GM12892 (cell line): Measurements from ENCODE around the gene NDUFAF4.
"Not testable (repeated sequence)": the region's sequence is repeated elsewhere in the genome, so short reads cannot be mapped to it uniquely, and the experiment has no call there.

Source experiments
- DNase-seq: peaks from one replicate; pipeline ENCODE4 v3.0.0; 2011; ENCODE audit not compliant: insufficient read length
- FAIRE-seq: peaks from 2 replicates; lab custom pipeline; 2011; peaks lifted over from hg19 to GRCh38; lab: Jason Lieb, UNC
- POLR2A ChIP-seq: IDR thresholded peaks from 2 replicates; pipeline ENCODE4 v1.6.1; 2011; ENCODE audit warnings: low read depth, low read length, control low read depth
- POLR2AphosphoS5 ChIP-seq: IDR thresholded peaks from 2 replicates; pipeline ENCODE4 v1.6.1; 2011; ENCODE audit warnings: low read depth, low read length, control low read depth
- TAF1 ChIP-seq: IDR thresholded peaks from 2 replicates; pipeline ENCODE4 v1.6.1; 2011; ENCODE audit warnings: low read depth, mild to moderate bottlenecking, control low read depth, low read length, borderline replicate concordance

The NDUFAF4 gene

DNA sequence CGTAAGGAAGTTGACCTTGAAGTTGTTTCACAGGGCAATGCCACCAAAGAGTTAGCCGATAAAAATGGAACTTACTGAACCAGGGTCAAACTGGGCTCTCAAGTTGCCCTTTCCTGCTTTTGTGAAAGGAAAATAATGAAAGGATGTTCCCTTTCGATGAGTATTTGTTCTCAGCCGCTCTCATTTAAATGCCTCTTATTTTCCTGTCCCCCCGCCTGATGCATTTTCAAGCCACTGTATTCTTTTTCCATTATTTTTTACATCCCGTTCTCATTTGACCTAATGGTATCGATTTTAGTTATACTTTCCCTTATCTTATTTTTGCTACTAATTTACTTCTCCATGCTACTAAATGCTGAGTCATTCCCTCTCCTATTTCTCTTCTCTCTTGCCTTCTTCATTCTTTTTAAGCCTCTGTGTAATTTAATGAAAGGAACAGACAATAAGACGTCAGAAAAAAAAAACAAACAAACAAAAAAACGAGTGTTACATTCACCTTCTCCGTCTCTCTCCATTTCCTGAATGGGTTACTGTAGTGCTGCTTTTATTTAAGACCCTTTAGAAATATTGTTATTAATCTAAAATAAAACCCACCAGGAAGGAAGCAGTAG, 655 bp upstream of the NDUFAF4 start:
- FAIRE-seq (no peak), DNase-seq (no peak)
- TF ChIP-seq TAF1 (no peak), POLR2AphosphoS5 (no peak), POLR2A (no peak)

DNA sequence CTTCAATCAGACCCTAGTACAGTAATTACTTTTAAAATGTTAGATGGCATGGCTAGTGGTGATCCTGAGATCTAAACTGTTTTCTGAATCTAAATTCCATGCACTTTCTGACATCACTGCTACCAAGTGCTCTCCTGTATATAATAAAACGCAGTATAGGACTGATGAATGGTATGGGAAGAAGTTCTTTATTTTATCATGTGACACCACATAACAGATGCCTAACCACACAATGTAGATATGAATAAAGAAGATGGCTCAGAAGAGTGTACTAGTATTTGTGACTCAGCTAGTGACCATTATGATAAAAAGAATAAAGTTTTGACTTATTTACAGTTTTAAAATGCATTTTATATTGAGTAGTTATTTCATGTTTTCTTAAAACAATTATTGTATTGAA, 8.5 kb downstream of the NDUFAF4 start:
- DNase-seq (no peak), FAIRE-seq (no peak)
- TF ChIP-seq TAF1 = no peak
- TF ChIP-seq POLR2AphosphoS5 = no peak
- TF ChIP-seq POLR2A = no peak

DNA sequence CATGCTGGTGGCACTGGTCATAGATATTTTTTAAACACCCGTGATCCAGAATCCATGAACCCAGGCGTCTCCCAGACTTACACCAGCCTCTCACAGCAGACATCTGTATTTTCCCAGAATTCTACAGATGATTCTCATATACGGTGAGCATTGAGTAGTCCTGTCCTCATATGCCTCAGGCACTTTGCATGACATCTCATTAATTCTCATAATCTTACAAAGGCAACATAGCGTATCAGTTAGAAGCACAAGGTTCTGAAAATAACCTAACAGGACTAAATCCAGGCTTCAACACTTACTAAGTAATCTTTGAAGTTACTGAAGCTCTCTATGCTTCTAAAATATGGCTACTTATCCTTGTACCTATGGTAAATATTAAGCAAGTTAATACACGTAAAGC, 8.9 kb downstream of the NDUFAF4 start:
- DNase-seq (no peak), FAIRE-seq (no peak)
- TF ChIP-seq POLR2A (no peak), TAF1 (no peak), POLR2AphosphoS5 (no peak)

DNA sequence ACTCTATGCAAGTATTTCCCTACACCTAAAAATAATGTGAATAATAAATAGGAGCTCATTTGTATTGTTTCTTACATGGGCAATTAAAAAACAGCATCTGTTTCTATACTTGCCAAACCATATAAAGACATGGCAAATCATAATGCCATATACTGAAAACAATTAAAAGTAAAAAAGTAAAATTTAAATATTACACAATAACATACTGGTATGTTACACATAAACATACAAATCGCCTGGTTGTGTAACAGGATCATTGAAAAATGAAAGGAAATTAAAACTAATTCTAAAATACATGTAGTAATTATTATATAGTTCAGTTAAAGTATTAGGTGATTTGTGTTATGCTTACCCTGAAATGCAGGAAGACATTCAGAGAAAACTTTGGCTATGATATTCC, 11.2 kb downstream of the NDUFAF4 start:
- DNase-seq = no peak
- no peak for TF ChIP-seq POLR2A
- TF ChIP-seq POLR2AphosphoS5 = no peak
- no peak for TF ChIP-seq TAF1
- FAIRE-seq = no peak

DNA sequence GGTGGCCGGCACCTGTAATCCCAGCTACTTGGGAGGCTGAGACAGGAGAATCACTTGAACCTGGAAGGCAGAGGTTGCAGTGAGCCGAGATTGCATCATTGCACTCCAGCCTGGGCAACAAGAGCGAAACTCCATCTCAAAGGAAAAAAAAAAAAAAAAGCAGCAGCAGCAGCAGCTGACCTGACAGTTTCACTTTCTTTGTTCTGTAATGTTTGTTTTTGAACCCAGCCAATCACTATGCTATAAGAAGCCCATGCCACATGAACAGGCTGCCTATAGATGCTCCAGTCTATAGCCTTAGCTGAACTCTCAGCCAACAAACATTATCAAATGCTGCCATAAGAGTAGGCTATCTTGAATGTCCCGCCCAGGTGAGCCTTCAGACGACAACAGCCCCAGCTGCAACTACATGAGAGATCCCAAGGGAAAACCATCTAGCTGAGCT, 12.5 kb downstream of the NDUFAF4 start:
- not testable (repeated sequence) for DNase-seq

DNA sequence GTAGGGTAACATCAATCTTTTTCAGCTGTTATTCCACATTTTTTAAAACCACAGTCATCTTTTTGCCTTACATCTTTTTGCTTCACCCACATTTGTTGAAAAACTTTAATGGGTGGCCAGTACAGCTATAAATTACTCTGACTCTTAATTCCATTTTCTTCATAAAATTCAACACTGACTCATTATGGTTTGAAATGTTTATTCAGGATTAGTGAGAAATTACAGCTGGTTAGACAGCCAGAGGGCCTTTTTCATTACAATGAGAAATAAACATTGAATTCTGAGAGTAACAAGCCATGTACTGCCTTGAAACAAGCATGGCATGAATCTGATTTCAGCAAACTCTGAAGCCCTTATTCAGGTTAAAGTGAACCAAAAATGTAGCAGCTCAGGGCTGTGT, 19.5 kb downstream of the NDUFAF4 start:
- no peak for DNase-seq
- TF ChIP-seq TAF1 = no peak
- no peak for TF ChIP-seq POLR2A
- TF ChIP-seq POLR2AphosphoS5 = no peak
- no peak for FAIRE-seq

More for the DNA sequence above, 12.5 kb downstream of the NDUFAF4 start:
- FAIRE-seq = not testable (repeated sequence)

DNA sequence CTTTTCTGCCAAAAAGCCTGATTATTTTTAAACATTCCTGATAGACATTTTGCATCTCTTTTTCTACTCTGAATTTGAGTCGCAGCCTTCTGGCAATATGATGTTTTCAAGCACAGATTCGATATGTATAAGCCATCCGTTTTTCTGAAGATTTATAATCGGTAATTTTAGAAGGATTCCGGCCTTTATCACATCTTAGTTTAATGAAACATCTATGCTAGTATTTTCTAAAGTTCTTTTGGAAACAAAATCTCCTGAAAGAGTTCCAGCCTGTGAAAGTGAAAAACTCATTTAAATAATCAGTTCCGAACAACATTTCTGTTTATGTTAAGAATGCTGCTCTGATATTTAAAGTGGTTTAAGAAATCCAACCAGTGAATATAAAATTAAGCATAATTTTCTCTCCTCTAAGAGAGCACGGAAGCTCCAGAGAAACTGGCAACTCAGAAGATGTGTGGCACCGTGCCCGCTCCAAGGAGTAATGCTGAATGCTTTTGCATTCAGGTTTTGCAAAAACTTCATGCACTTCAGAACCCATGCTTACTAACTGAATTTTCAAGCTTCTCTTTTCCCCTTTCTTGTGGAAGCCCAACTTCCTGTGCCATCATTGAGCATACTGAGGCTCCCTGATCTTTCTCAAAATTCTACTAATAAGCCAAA, 20.7 kb downstream of the NDUFAF4 start:
- TF ChIP-seq POLR2AphosphoS5 (no peak), POLR2A (no peak), TAF1 (no peak)
- FAIRE-seq (no peak), DNase-seq (no peak)

DNA sequence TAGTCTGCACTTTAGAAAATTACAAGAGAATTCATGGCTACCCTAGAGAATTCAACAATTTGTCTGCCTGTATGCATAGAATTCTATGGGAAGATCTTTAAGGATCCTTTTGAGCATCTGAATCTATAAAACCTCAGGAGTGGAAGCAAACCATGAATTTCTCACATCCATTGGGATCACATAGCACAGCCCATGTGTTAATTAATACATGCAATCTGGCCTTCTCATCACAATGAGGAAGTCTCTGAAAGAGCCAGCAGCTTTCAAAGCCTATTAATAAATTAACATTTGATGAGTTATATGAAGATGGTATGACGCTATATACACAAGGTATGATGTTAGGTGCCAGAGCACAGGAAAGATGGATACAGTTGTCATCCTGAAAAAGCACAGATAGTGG, 24.7 kb downstream of the NDUFAF4 start:
- DNase-seq = no peak
- FAIRE-seq = no peak
- TF ChIP-seq TAF1 (no peak), POLR2AphosphoS5 (no peak), POLR2A (no peak)

DNA sequence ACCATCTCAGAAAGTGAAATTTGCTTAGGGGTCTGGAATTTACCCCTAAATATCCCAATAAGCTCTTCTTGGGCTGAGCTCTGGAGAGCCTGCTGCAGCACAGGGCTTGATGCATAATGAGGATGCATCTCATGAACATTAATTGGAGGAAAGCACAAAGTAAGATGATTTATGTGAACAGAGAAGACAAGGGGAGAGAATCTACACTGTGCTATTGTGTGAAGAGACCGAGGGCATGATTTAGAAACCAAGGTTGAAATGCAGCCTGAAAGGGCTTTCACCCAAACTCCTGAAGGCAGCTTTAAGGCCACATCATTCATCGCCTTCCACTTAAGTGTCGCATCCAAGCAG, 32.7 kb downstream of the NDUFAF4 start:
- no peak for TF ChIP-seq TAF1
- TF ChIP-seq POLR2A = no peak
- DNase-seq (no peak), FAIRE-seq (no peak)

DNA sequence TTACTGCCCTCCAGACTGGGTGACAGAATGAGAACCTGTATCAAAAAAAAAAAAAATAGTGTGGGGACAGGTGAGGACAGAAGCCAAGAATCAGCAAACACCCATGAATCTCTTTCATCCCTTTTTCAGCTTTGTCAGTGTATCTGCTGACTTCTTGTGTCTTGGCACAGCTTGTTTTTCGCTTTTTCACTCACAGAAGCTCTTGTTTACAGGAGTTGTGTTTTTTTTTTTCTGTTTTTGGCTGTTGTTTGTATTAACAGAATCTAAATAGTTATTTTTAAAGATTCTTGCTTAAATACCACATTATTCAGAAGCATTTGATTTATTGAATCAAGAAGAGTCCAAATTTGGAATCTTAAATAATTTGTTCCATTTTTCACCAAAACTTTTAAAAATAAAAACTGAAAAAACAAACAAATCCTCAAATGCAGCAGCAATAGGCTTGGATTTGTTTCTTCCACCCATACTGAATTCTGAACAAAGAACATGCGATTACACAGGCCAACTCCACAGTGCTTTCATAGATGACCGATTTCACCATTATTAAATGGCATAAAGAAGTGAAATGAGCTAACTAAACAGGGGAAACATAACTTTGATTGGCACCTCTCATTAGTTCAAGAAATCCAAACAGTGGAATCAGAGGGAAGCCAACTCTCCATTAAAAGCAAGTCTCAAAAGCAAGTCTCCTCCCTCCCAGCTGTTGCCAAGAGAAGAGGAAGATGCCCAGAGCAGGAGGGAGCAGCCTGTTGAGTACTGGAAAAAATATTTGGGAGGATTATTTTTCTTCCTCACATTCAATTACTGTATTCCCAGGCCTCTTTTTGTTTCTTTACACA, 33.3 kb downstream of the NDUFAF4 start:
- TF ChIP-seq POLR2AphosphoS5 (no peak), POLR2A (no peak), TAF1 (no peak)
- DNase-seq (no peak), FAIRE-seq (no peak)

DNA sequence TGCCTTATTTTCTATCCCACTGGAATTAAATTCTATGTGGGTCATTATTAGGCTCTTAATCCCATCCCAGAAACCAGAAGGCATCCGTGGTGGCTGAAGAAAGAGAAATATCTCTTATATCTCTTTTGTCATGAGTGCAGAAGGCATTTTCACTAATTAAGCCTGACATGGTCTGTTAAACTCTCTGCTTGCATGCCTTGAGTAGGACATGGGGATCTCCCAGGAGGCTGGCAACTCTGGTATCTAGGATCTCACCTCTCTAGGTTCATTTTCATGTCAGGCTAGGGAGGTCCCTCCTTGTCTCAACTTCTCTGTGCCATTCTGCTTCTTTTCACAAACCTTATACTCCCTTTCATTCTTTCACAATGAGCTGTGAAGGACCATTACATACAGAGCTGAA, 35.1 kb downstream of the NDUFAF4 start:
- no peak for TF ChIP-seq TAF1
- no peak for TF ChIP-seq POLR2AphosphoS5
- TF ChIP-seq POLR2A = no peak
- no peak for DNase-seq
- no peak for FAIRE-seq

DNA sequence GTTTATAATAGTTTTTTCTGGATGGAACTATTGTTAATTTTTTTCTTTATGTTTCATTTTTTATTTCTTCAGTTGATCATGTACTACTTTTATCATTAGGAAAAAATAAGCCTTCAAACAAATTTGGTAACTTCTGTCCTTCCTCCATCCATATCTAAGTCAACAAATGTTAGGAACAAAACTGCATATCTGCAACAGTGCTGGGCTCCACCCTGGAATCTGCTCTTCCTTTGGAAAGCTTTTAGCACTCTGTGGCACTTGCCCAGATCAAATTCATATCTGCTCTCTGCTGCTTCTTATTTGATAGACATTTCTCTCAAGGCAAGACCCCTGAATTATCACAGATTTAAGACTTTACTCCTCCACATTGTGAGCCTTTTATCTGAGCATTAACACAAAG, 36.1 kb downstream of the NDUFAF4 start:
- FAIRE-seq (no peak), DNase-seq (no peak)
- TF ChIP-seq POLR2AphosphoS5 (no peak), POLR2A (no peak), TAF1 (no peak)
